AG09309 (cell line): Measurements from ENCODE around the gene NFASC.

Experiments used
- DNase-seq: peaks from one replicate; pipeline ENCODE4 v3.0.0-alpha.2; 2010; ENCODE audit warnings: low read depth
- H3K4me3 ChIP-seq: 2 replicates; pipeline ENCODE4 v1.5.1; 2011; ENCODE audit warnings: mild to moderate bottlenecking, low read depth, low read length, moderate library complexity; ENCODE audit not compliant: control insufficient read depth
- CTCF ChIP-seq: IDR thresholded peaks from 2 replicates; pipeline ENCODE4 v1.5.1; 2011; ENCODE audit warnings: mild to moderate bottlenecking, low read depth, low read length, inconsistent platforms; ENCODE audit not compliant: insufficient read depth, control insufficient read depth; ENCODE audit errors: missing control alignments

The NFASC gene

GRCh38 chr1:204866051-204866596 is 4.5 kb upstream of the NFASC start:
- H3K4me3 ChIP-seq: no peak overlapping the region
- no peak for TF ChIP-seq CTCF
- no peak for DNase-seq

- DNase-seq: no peak
- H3K4me3 ChIP-seq: no peak overlapping the region
- TF ChIP-seq CTCF: no peak
Measured at GRCh38 chr1:204867203-204867602, 3.5 kb upstream of the NFASC start.

GRCh38 chr1:204867666-204868339 is 2.9 kb upstream of the NFASC start:
- no peak overlapping the region for H3K4me3 ChIP-seq
- no peak for TF ChIP-seq CTCF
- DNase-seq: no peak

- no peak for TF ChIP-seq CTCF
- no peak for DNase-seq
- H3K4me3 ChIP-seq: no peak overlapping the region
Measured at GRCh38 chr1:204868340-204868700, 2.3 kb upstream of the NFASC start.

GRCh38 chr1:204869097-204869496 is 1.6 kb upstream of the NFASC start:
- DNase-seq: no peak

GRCh38 chr1:204871405-204872037 is 859 bp downstream of the NFASC start:
- H3K4me3 ChIP-seq: no peak overlapping the region
- TF ChIP-seq CTCF: no peak
- no peak for DNase-seq

More at GRCh38 chr1:204869097-204869496, 1.6 kb upstream of the NFASC start:
- H3K4me3 ChIP-seq: no peak overlapping the region
- TF ChIP-seq CTCF: no peak
